Neural cell (in vitro differentiated cells): ENCODE results near the gene SPECC1L. TPM values are rescaled to one million over a fixed set of nuclear protein-coding genes. Genes with fewer than 3 reads are reported as not detected.

Experiments used
- H2AFZ ChIP-seq: fragments of 200-600, 300-800 bp; sonication (generic), shearing (Covaris generic); 2 replicates; pipeline ENCODE4 v1.6.0; 2014; ENCODE audit warnings: low read depth, mild to moderate bottlenecking, antibody characterized with exemption, low read length, moderate library complexity
- H3F3A ChIP-seq: fragments of 200-600 bp; shearing (Covaris generic); 2 replicates; pipeline ENCODE4 v1.6.1; 2016; ENCODE audit warnings: mild to moderate bottlenecking, moderate library complexity, mixed read lengths, antibody characterized with exemption, low read length; ENCODE audit not compliant: insufficient read depth, poor library complexity, severe bottlenecking
- H3K27ac ChIP-seq: fragments of 200-600, 300-800 bp; sonication (generic), shearing (Covaris generic); 2 replicates; pipeline ENCODE4 v1.5.1; 2014; ENCODE audit warnings: mild to moderate bottlenecking, low read length, moderate library complexity
- H3K27me3 ChIP-seq: fragments of 300-800, 200-600 bp; sonication (generic), shearing (Covaris generic); 2 replicates; pipeline ENCODE4 v1.6.0; 2014; ENCODE audit warnings: mild to moderate bottlenecking, low read depth, low read length, moderate library complexity; ENCODE audit not compliant: insufficient read depth
- H3K36me3 ChIP-seq: fragments of 300-800, 200-600 bp; sonication (generic), shearing (Covaris generic); 2 replicates; pipeline ENCODE4 v1.5.1; 2014; ENCODE audit warnings: mild to moderate bottlenecking, antibody characterized with exemption, low read length, moderate library complexity; ENCODE audit not compliant: insufficient read depth
- H3K4me2 ChIP-seq: fragments of 300-800, 200-600 bp; sonication (generic), shearing (Covaris generic); 2 replicates; pipeline ENCODE4 v1.6.0; 2014; ENCODE audit warnings: mild to moderate bottlenecking, low read length
- H3K4me3 ChIP-seq: fragments of 300-800, 200-600 bp; sonication (generic), shearing (Covaris generic); 2 replicates; pipeline ENCODE4 v1.5.1; 2014; ENCODE audit warnings: mild to moderate bottlenecking, low read length, moderate library complexity
- H3K79me2 ChIP-seq: fragments of 200-600 bp; shearing (Covaris generic); replicated peaks from 2 replicates; pipeline ENCODE4 v1.6.0; 2014; ENCODE audit warnings: mild to moderate bottlenecking, low read length, moderate library complexity; ENCODE audit not compliant: insufficient read depth
- H3K9ac ChIP-seq: fragments of 300-800, 200-600 bp; sonication (generic), shearing (Covaris generic); 2 replicates; pipeline ENCODE4 v1.6.1; 2016; ENCODE audit warnings: mild to moderate bottlenecking, low read length, mixed read lengths
- H3K9me2 ChIP-seq: fragments of 200-600 bp; shearing (Covaris generic); 2 replicates; pipeline ENCODE4 v1.6.1; 2016; ENCODE audit warnings: mild to moderate bottlenecking, low read length, mixed read lengths; ENCODE audit not compliant: insufficient read depth
- H3K9me3 ChIP-seq: fragments of 200-600, 300-800 bp; sonication (generic), shearing (Covaris generic); 2 replicates; pipeline ENCODE4 v1.6.1; 2016; ENCODE audit warnings: mild to moderate bottlenecking, mixed run types, low read length, moderate library complexity, mixed read lengths
- H4K20me1 ChIP-seq: fragments of 200-600 bp; shearing (Covaris generic); 2 replicates; pipeline ENCODE4 v1.6.1; 2016; ENCODE audit warnings: mild to moderate bottlenecking, mixed run types; ENCODE audit not compliant: insufficient read depth
- EP300 ChIP-seq: fragments of 450-650 bp; conservative IDR thresholded peaks from 2 replicates; pipeline ENCODE4 v1.6.1; 2014; ENCODE audit warnings: antibody characterized with exemption, mild to moderate bottlenecking, moderate library complexity; ENCODE audit not compliant: poor library complexity, severe bottlenecking
- EZH2 ChIP-seq: fragments of 200-600, 300-800 bp; shearing (Covaris generic), sonication (generic); IDR thresholded peaks from 2 replicates; pipeline ENCODE4 v1.6.1; 2014; ENCODE audit warnings: antibody characterized with exemption, low read length, borderline replicate concordance, mild to moderate bottlenecking; ENCODE audit not compliant: insufficient read depth, poor library complexity, severe bottlenecking
- MXI1 ChIP-seq: fragments of 450-650 bp; conservative IDR thresholded peaks from 2 replicates; pipeline ENCODE4 v1.6.1; 2014; ENCODE audit warnings: antibody characterized with exemption, mild to moderate bottlenecking; ENCODE audit not compliant: poor library complexity, severe bottlenecking
- POLR2AphosphoS5 ChIP-seq: IDR thresholded peaks from 2 replicates; pipeline ENCODE4 v1.6.1; 2012
- RAD21 ChIP-seq: fragments of 450-650 bp; conservative IDR thresholded peaks from 2 replicates; pipeline ENCODE4 v1.6.1; 2014; ENCODE audit warnings: antibody characterized with exemption, mild to moderate bottlenecking, moderate library complexity
- SMC3 ChIP-seq: fragments of 450-650 bp; conservative IDR thresholded peaks from 2 replicates; pipeline ENCODE4 v1.6.1; 2014; ENCODE audit warnings: antibody characterized with exemption, mild to moderate bottlenecking, moderate library complexity; ENCODE audit not compliant: poor library complexity
- TAF1 ChIP-seq: IDR thresholded peaks from 2 replicates; pipeline ENCODE4 v1.6.1; 2012; ENCODE audit warnings: low read depth
- polyA plus RNA-seq: library from polyadenylated mRNA; depleted of rRNA; stranded (reverse); fragments of >200 nt; gene quantifications from 2 replicates; pipeline ENCODE4 v1.2.3, GENCODE V29; 2014
- TF ChIP-seq, protein P1 (sequence below): IDR thresholded peaks from 2 replicates; pipeline ENCODE4 v1.6.1; 2012; ENCODE audit warnings: borderline replicate concordance
- TF ChIP-seq, protein P2 (sequence below): fragments of 450-650 bp; IDR thresholded peaks from 2 replicates; pipeline ENCODE4 v1.5.1; 2014; ENCODE audit warnings: antibody characterized with exemption, mild to moderate bottlenecking, moderate library complexity; ENCODE audit not compliant: poor library complexity, severe bottlenecking

SPECC1L gene
- polyA plus RNA-seq, 1 donor from 2014 or later = 27.1 TPM

DNA sequence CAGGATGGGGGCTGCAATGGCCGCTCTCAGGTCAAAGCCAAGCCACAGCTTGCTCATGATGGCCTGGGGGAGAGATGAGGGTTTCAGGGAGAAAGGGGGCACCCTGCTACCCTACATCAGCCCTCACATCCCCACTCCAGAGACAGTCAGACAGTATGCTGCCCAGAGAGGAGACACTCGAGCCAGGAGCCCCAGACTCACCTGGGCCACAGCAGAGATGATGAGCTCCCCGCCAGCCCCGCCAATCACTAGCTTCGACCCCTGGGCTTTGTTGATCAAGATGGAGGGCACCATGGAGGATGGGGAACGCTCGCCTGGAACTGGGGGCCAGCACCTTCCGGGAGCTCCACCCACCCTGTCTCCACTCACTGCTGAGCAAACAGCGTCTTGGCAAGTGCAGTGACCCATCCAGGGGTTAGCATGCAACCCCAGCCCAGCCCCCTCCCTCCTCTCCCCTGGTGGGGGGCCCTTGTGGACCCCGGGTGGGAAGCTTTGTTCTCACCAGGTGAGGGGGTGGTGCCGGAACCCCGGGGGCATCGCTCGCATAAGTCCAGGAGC is 45.5 kb upstream of the SPECC1L start (continued):
- TF ChIP-seq EZH2 = no peak
- TF ChIP-seq SMC3 = no peak
- no peak for TF ChIP-seq EP300

DNA sequence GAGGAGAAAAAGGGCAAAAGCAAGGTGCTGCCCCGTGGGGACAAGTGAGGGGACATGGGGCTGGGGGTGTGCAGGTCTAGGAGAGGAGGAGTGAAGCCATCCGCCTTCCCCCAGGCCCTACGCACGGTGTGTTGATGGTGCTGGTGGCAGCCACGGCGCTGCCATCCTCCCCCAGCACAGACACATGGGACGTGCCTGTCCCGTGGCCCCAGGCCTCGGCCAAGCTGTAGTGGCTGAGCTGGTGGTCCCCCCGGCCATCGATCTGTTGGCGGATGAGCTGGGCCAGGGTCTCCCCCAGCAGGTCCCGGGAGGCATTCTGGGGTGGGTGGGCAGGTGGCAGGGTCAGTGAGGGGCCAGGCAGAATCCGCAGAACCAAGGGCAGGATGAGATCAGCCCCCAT is 44.7 kb upstream of the SPECC1L start:
- H3K36me3 ChIP-seq = no peaks in the 10 kb centered on the region
- no peaks in the 10 kb centered on the region for H3K27me3 ChIP-seq
- H3K4me2 ChIP-seq = no peak overlapping the region
- H2AFZ ChIP-seq = no peak overlapping the region
- TF ChIP-seq POLR2AphosphoS5 (no peak), MXI1 (no peak), EZH2 (no peak), TAF1 (no peak), RAD21 (no peak), SMC3 (no peak), EP300 (no peak)
- TF ChIP-seq, protein P1, sequence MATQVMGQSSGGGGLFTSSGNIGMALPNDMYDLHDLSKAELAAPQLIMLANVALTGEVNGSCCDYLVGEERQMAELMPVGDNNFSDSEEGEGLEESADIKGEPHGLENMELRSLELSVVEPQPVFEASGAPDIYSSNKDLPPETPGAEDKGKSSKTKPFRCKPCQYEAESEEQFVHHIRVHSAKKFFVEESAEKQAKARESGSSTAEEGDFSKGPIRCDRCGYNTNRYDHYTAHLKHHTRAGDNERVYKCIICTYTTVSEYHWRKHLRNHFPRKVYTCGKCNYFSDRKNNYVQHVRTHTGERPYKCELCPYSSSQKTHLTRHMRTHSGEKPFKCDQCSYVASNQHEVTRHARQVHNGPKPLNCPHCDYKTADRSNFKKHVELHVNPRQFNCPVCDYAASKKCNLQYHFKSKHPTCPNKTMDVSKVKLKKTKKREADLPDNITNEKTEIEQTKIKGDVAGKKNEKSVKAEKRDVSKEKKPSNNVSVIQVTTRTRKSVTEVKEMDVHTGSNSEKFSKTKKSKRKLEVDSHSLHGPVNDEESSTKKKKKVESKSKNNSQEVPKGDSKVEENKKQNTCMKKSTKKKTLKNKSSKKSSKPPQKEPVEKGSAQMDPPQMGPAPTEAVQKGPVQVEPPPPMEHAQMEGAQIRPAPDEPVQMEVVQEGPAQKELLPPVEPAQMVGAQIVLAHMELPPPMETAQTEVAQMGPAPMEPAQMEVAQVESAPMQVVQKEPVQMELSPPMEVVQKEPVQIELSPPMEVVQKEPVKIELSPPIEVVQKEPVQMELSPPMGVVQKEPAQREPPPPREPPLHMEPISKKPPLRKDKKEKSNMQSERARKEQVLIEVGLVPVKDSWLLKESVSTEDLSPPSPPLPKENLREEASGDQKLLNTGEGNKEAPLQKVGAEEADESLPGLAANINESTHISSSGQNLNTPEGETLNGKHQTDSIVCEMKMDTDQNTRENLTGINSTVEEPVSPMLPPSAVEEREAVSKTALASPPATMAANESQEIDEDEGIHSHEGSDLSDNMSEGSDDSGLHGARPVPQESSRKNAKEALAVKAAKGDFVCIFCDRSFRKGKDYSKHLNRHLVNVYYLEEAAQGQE = no peak
- TF ChIP-seq, protein P2, sequence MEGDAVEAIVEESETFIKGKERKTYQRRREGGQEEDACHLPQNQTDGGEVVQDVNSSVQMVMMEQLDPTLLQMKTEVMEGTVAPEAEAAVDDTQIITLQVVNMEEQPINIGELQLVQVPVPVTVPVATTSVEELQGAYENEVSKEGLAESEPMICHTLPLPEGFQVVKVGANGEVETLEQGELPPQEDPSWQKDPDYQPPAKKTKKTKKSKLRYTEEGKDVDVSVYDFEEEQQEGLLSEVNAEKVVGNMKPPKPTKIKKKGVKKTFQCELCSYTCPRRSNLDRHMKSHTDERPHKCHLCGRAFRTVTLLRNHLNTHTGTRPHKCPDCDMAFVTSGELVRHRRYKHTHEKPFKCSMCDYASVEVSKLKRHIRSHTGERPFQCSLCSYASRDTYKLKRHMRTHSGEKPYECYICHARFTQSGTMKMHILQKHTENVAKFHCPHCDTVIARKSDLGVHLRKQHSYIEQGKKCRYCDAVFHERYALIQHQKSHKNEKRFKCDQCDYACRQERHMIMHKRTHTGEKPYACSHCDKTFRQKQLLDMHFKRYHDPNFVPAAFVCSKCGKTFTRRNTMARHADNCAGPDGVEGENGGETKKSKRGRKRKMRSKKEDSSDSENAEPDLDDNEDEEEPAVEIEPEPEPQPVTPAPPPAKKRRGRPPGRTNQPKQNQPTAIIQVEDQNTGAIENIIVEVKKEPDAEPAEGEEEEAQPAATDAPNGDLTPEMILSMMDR = no peak
- no peaks in the 10 kb centered on the region for H3K9me2 ChIP-seq
- no peaks in the 10 kb centered on the region for H3F3A ChIP-seq
- no peaks in the 10 kb centered on the region for H4K20me1 ChIP-seq
- H3K4me3 ChIP-seq = no peak overlapping the region
- no peak overlapping the region for H3K27ac ChIP-seq
- H3K9me3 ChIP-seq = no peaks in the 10 kb centered on the region
- no peaks in the 10 kb centered on the region for H3K79me2 ChIP-seq
- H3K9ac ChIP-seq = no peak overlapping the region

DNA sequence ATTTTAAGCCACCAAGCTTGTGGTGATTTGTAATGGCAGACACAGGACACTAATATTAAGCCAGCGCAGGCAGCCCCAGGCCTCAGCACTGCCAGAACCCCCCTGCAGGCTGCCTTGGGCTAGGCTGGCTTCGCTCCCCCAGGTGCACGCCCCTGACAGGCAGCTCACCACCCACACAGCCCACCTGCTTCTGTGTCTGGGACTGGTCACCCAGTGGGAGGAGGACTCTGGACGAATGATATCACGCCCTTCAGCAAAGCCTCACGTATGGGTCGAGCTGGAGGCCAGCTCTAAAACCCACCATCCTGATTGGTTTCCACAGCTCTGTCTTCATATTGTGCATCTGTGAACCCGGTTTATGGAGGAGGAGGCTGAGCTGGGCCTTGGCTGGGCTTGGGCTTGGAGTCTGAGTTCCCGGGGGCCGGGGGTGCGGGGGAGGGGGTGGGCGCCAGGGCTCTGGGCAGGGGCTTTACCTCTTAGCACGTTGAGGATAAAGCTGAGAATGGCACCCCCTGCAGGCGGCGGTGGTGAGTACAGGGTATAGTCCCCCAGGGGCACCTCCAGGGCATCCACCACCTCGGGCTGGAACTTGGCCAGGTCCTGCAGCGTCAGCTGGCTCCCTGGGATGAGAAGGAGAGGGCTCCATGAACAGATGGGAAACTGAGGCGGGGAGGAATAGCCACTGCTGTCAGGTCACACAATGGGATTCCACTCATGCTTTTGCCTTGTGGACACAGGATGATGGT is 39.5 kb upstream of the SPECC1L start:
- no peaks in the 10 kb centered on the region for H3K27me3 ChIP-seq
- TF ChIP-seq EP300 = no peak
- TF ChIP-seq MXI1 = no peak
- H3K4me3 ChIP-seq = no peak overlapping the region
- H3K9ac ChIP-seq = no peak overlapping the region
- H3K79me2 ChIP-seq = no peaks in the 10 kb centered on the region
- no peaks in the 10 kb centered on the region for H3F3A ChIP-seq
- H3K27ac ChIP-seq = no peak overlapping the region
- no peak overlapping the region for H2AFZ ChIP-seq
- no peaks in the 10 kb centered on the region for H3K9me3 ChIP-seq
- no peaks in the 10 kb centered on the region for H3K9me2 ChIP-seq
- no peaks in the 10 kb centered on the region for H3K36me3 ChIP-seq
- H3K4me2 ChIP-seq = no peak overlapping the region
- no peaks in the 10 kb centered on the region for H4K20me1 ChIP-seq
